Type B pancreatic cell (in vitro differentiated cells): ENCODE data around the gene SOX5. TPM values are rescaled to one million over a fixed set of nuclear protein-coding genes. Genes with fewer than 3 reads are reported as not detected.

Source experiments
- DNase-seq: peaks from one replicate; pipeline ENCODE4 v3.0.0; 2021; ENCODE audit warnings: mixed read lengths; ENCODE audit not compliant: unreplicated experiment; ENCODE audit errors: extremely low spot score
- H3K27ac Mint-ChIP-seq: 2 replicates; pipeline ENCODE4 v1.8.0; 2021; ENCODE audit warnings: mild to moderate bottlenecking, mixed read lengths
- H3K27me3 Mint-ChIP-seq: 2 replicates; pipeline ENCODE4 v1.8.0; 2021; ENCODE audit warnings: mixed read lengths
- H3K36me3 Mint-ChIP-seq: 2 replicates; pipeline ENCODE4 v1.8.0; 2021; ENCODE audit warnings: mixed read lengths
- H3K4me1 Mint-ChIP-seq: one replicate; pipeline ENCODE4 v1.8.0; 2021; ENCODE audit warnings: mixed read lengths; ENCODE audit not compliant: unreplicated experiment
- H3K4me3 Mint-ChIP-seq: 2 replicates; pipeline ENCODE4 v1.8.0; 2021; ENCODE audit warnings: mild to moderate bottlenecking, mixed read lengths
- H3K9me3 Mint-ChIP-seq: 2 replicates; pipeline ENCODE4 v1.8.0; 2021; ENCODE audit warnings: mixed read lengths
- CTCF ChIP-seq: fragments of 200-600 bp; sonication (generic); conservative IDR thresholded peaks from 2 replicates; pipeline ENCODE4 v1.5.0; 2021; ENCODE audit warnings: antibody characterized with exemption, mild to moderate bottlenecking
- total RNA-seq: library from RNA; stranded (reverse); gene quantifications from 2 replicates; pipeline ENCODE4 v1.2.1, GENCODE V29; 2021; ENCODE audit warnings: low replicate concordance

SOX5 gene
- total RNA-seq, 1 donor from 2014 or later: 32.8 TPM

- Mint-ChIP-seq H3K36me3 (peaks cover 3% of the 10 kb centered on the region), H3K27me3 (peaks cover 35% of the 10 kb centered on the region), H3K9me3 (no peaks in the 10 kb centered on the region), H3K27ac (no peak overlapping the region), H3K4me1 (peaks cover 11% of the 10 kb centered on the region), H3K4me3 (peak overlapping the region; percentile 79)
- no peak for DNase-seq
- peak; percentile 69 for TF ChIP-seq CTCF
Observed at GRCh38 chr12:23947395-23947794, 2.1 kb downstream of the SOX5 start.

- peaks cover 11% of the 10 kb centered on the region for H3K4me1 Mint-ChIP-seq
Observed at GRCh38 chr12:23945249-23945648, 4.2 kb downstream of the SOX5 start.

GRCh38 chr12:23944067-23944466, 5.4 kb downstream of the SOX5 start:
- Mint-ChIP-seq H3K36me3 (peaks cover 3% of the 10 kb centered on the region), H3K4me1 (peaks cover 11% of the 10 kb centered on the region), H3K9me3 (no peaks in the 10 kb centered on the region), H3K27me3 (peaks cover 36% of the 10 kb centered on the region), H3K27ac (no peak overlapping the region), H3K4me3 (peak overlapping the region; percentile 16)
- TF ChIP-seq CTCF: no peak
- DNase-seq: no peak

More at GRCh38 chr12:23945249-23945648, 4.2 kb downstream of the SOX5 start:
- no peak for DNase-seq
- no peak overlapping the region for H3K4me3 Mint-ChIP-seq
- no peak overlapping the region for H3K27ac Mint-ChIP-seq
- H3K36me3 Mint-ChIP-seq: peaks cover 3% of the 10 kb centered on the region
- H3K9me3 Mint-ChIP-seq: no peaks in the 10 kb centered on the region
- TF ChIP-seq CTCF: no peak
- peaks cover 36% of the 10 kb centered on the region for H3K27me3 Mint-ChIP-seq

GRCh38 chr12:23942841-23943240, 6.6 kb downstream of the SOX5 start:
- Mint-ChIP-seq H3K36me3 (peaks cover 3% of the 10 kb centered on the region), H3K27ac (no peak overlapping the region), H3K4me1 (peaks cover 11% of the 10 kb centered on the region), H3K9me3 (no peaks in the 10 kb centered on the region), H3K4me3 (no peak overlapping the region), H3K27me3 (peaks cover 36% of the 10 kb centered on the region)
- TF ChIP-seq CTCF: no peak
- no peak for DNase-seq

GRCh38 chr12:23941780-23942179, 7.7 kb downstream of the SOX5 start:
- TF ChIP-seq CTCF: no peak
- no peak overlapping the region for H3K4me3 Mint-ChIP-seq
- H3K36me3 Mint-ChIP-seq: peaks cover 3% of the 10 kb centered on the region
- peaks cover 11% of the 10 kb centered on the region for H3K4me1 Mint-ChIP-seq
- H3K27ac Mint-ChIP-seq: no peak overlapping the region
- no peak for DNase-seq
- H3K9me3 Mint-ChIP-seq: no peaks in the 10 kb centered on the region
- peaks cover 29% of the 10 kb centered on the region for H3K27me3 Mint-ChIP-seq

- no peak for TF ChIP-seq CTCF
- Mint-ChIP-seq H3K9me3 (no peaks in the 10 kb centered on the region), H3K4me3 (no peak overlapping the region), H3K4me1 (no peaks in the 10 kb centered on the region), H3K36me3 (peaks cover 9% of the 10 kb centered on the region), H3K27me3 (peaks cover 11% of the 10 kb centered on the region), H3K27ac (no peak overlapping the region)
- no peak for DNase-seq
Observed at GRCh38 chr12:23938422-23938821, 11.0 kb downstream of the SOX5 start.
